ENCODE measurements around the gene CLDN11. TPM values are rescaled to one million over a fixed set of nuclear protein-coding genes. Genes with fewer than 3 reads are reported as not detected.

CLDN11 gene
- total and polyA plus RNA-seq, 2 of the 8 experiments (the other 6 are each of a cell fraction or from before 2014, with no cell fraction given): 4.8 to 12.5 TPM

- POLR2A ChIA-PET (ENCODE audit: partially characterized antibody): no interaction called here
- no peak overlapping the region for H2BK120ac ChIP-seq (replicated peaks; ENCODE audit: low read depth, low read length)
- FAIRE-seq (no peak), DNase-seq (ENCODE audit: low read depth in 1 of 2, low spot score in 2 of 2) (no peak)
- no peak overlapping the region for H3K27ac ChIP-seq (ENCODE audit: low read depth, low read length)
- H4K5ac ChIP-seq (ENCODE audit: insufficient read length, low read depth, low read length): no peak overlapping the region
- H3K23ac ChIP-seq (ENCODE audit: insufficient read length): no peak overlapping the region
- H2AFZ ChIP-seq (ENCODE audit: low read length): no peak overlapping the region
- no peak overlapping the region for H2BK5ac ChIP-seq (ENCODE audit: low read depth, low read length)
- H3K79me2 ChIP-seq (ENCODE audit: control insufficient read depth in 1 of 2, insufficient read depth in 2 of 2, low read length in 2 of 2): no peaks in the 10 kb centered on the region
- no peak overlapping the region for H2AK5ac ChIP-seq (ENCODE audit: low read depth, low read length)
- CTCF ChIA-PET (ENCODE audit: partially characterized antibody): interaction anchor here (1.2 to 2.2 kb wide), 5 partner anchors 17 to 64 kb away, joined by 3 to 5 read pairs (median 5); no protein-coding TSS in a partner anchor
- H2BK15ac ChIP-seq (ENCODE audit: low read length): no peak overlapping the region
- no peak overlapping the region for H2BK12ac ChIP-seq (ENCODE audit: low read depth, low read length)
- WGBS, 2 experiments (ENCODE audit: extremely low coverage in 1 of 2, insufficient coverage in 1 of 2, insufficient read length in 1 of 2, insufficient replicate concordance in 2 of 2, low coverage in 1 of 2, low lambda C conversion rate in 2 of 2, missing lambda C conversion rate in 1 of 2): 73% methylated on average over 2 of the region's 2 CpGs; no CpG with 5 or more reads in 1 of the 2 experiments
- TF ChIP-seq CREB1 (IDR thresholded peaks at IDR 0.05) (no peak), BACH1 (IDR thresholded peaks at IDR 0.05; ENCODE audit: low read length) (no peak)
- H3K79me1 ChIP-seq (ENCODE audit: low read depth, low read length): no peaks in the 10 kb centered on the region
- no peak overlapping the region for H3K4ac ChIP-seq (replicated peaks; ENCODE audit: insufficient read length, low read depth, low read length)
- H3K14ac ChIP-seq (ENCODE audit: insufficient read length): no peak overlapping the region
- H2BK20ac ChIP-seq (ENCODE audit: low read length): no peak overlapping the region
- peaks cover 0 to 3% (median 0%) of the 10 kb centered on the region in 4 experiments; a peak in 1 of 7 replicates for H3K4me1 ChIP-seq (replicated peaks in 1 of 4; ENCODE audit: control insufficient read depth in 3 of 4, insufficient read depth in 4 of 4, low read length in 3 of 4)
- no peak overlapping the region for H4K8ac ChIP-seq (ENCODE audit: extremely low read depth, insufficient read depth, low read length)
- H3K4me3 ChIP-seq (ENCODE audit: extremely low read depth in 1 of 4, insufficient read depth in 2 of 4, low read depth in 3 of 4, low read length in 4 of 4): no peak overlapping the region
- H3K4me2 ChIP-seq (ENCODE audit: insufficient read depth in 1 of 2, low read depth in 2 of 2, low read length in 2 of 2): no peak overlapping the region
- H3K27me3 ChIP-seq (replicated peaks in 1 of 4; ENCODE audit: control insufficient read depth in 3 of 4, extremely low read depth in 1 of 4, insufficient read depth in 3 of 4, low read length in 3 of 4): no peaks in the 10 kb centered on the region
- no peaks in the 10 kb centered on the region for H3K9me3 ChIP-seq (ENCODE audit: insufficient read depth in 2 of 2, low read depth in 1 of 2, low read length in 1 of 2)
- no peaks in the 10 kb centered on the region for H4K20me1 ChIP-seq (replicated peaks in 1 of 2; ENCODE audit: control insufficient read depth in 1 of 2, insufficient read depth in 2 of 2, low read length in 2 of 2)
- H3K36me3 ChIP-seq (ENCODE audit: control insufficient read depth in 2 of 4, insufficient read depth in 4 of 4, low read length in 3 of 4): no peaks in the 10 kb centered on the region
- H3K56ac ChIP-seq (replicated peaks; ENCODE audit: insufficient read length, low read depth, low read length): no peak overlapping the region
- no peak overlapping the region for H4K91ac ChIP-seq (replicated peaks; ENCODE audit: insufficient read length, low read length)
- no peak overlapping the region for H3K18ac ChIP-seq (ENCODE audit: extremely low read depth, low read length)
- no peak overlapping the region for H3K9ac ChIP-seq (replicated peaks in 1 of 4; ENCODE audit: extremely low read depth in 1 of 4, low read depth in 3 of 4, low read length in 3 of 4)
- H3K23me2 ChIP-seq (ENCODE audit: low read depth, low read length): no peaks in the 10 kb centered on the region
These were observed 58.7 kb downstream of the CLDN11 start for GRCh38 chr3:170477395-170477794.

Data from H1 (cell line).